Endothelial cell of umbilical vein (primary cell): Measurements from ENCODE around the gene RYR1. TPM values are rescaled to one million over a fixed set of nuclear protein-coding genes. Genes with fewer than 3 reads are reported as not detected.

ENCODE experiments used
- BruUV-seq: library from RNA; stranded (reverse); fragments of 400-500 nt; replicated peaks from 2 replicates; lab custom pipeline; 2021; lab: Mats Ljungman, UMichigan
- CTCF ChIA-PET: fragments of 300-600, 350-600 bp; sonication (Branson Sonifier 250); formaldehyde crosslinking; loops from one replicate; lab custom pipeline; 2021; ENCODE audit warnings: antibody characterized with exemption, inconsistent platforms; lab: Charles Lee
- POLR2A ChIA-PET: fragments of 300-600, 350-600 bp; sonication (Branson Sonifier 250); formaldehyde crosslinking; loops from one replicate; lab custom pipeline; 2021; ENCODE audit warnings: antibody characterized with exemption, inconsistent platforms; lab: Charles Lee
- DNase-seq: peaks from one replicate; pipeline ENCODE4 v3.0.0-alpha.2; 2011; ENCODE audit warnings: low read depth, low spot score
- FAIRE-seq: peaks from 2 replicates; lab custom pipeline; 2011; peaks lifted over from hg19 to GRCh38; lab: Jason Lieb, UNC
- H2AFZ ChIP-seq: 2 replicates; pipeline ENCODE4 v1.6.0; 2012; ENCODE audit warnings: low read depth, low read length, control low read depth, inconsistent platforms
- H3K27ac ChIP-seq: 2 replicates; pipeline ENCODE4 v1.5.1; 2011; ENCODE audit warnings: low read depth, mild to moderate bottlenecking, control low read depth, low read length, moderate library complexity; ENCODE audit not compliant: insufficient read depth
- H3K27me3 ChIP-seq, 2 experiments: 2 replicates each; pipeline versions ENCODE4 v1.6.0 to v1.6.1; 2011; ENCODE audit warnings: low read length in 2 of 2, mixed read lengths in 1 of 2; ENCODE audit not compliant: control insufficient read depth in 2 of 2, insufficient read depth in 2 of 2
- H3K36me3 ChIP-seq, 2 experiments: 2 replicates in 1 of 2; 3 replicates in 1 of 2; pipeline ENCODE4 v1.5.1; 2011; ENCODE audit warnings: low read length in 2 of 2, mild to moderate bottlenecking in 1 of 2, moderate library complexity in 1 of 2; ENCODE audit not compliant: control insufficient read depth in 2 of 2, insufficient read depth in 2 of 2; ENCODE audit errors: extremely low read depth in 1 of 2
- H3K4me1 ChIP-seq: 3 replicates; pipeline ENCODE4 v1.5.1; 2011; ENCODE audit warnings: mild to moderate bottlenecking, low read length; ENCODE audit not compliant: control insufficient read depth, insufficient read depth; ENCODE audit errors: extremely low read depth
- H3K4me2 ChIP-seq: 2 replicates; pipeline ENCODE4 v1.6.1; 2011; ENCODE audit warnings: low read length, control low read depth, mixed read lengths; ENCODE audit not compliant: insufficient read depth
- H3K4me3 ChIP-seq, 3 experiments: fragments of 200-600 bp in 1 of 3; sonication (generic), shearing (Covaris generic) in 1 of 3; replicated peaks in 1 of 3; 2 replicates each; pipeline ENCODE4 v1.5.1; 2011 to 2016; ENCODE audit warnings: control low read depth in 3 of 3, low read length in 3 of 3, mild to moderate bottlenecking in 2 of 3, inconsistent platforms in 1 of 3, low read depth in 1 of 3, moderate library complexity in 1 of 3; ENCODE audit not compliant: insufficient read depth in 1 of 3
- H3K79me2 ChIP-seq: 2 replicates; pipeline ENCODE4 v1.6.0; 2012; ENCODE audit warnings: low read length, inconsistent platforms; ENCODE audit not compliant: control insufficient read depth, insufficient read depth
- H3K9ac ChIP-seq: replicated peaks from 2 replicates; pipeline ENCODE3; 2011; ENCODE audit warnings: low read length, control low read depth; ENCODE audit not compliant: insufficient read depth; ENCODE audit errors: extremely low read depth
- H3K9me1 ChIP-seq: replicated peaks from 3 replicates; pipeline ENCODE4 v1.6.0; 2011; ENCODE audit warnings: mild to moderate bottlenecking, low read length; ENCODE audit not compliant: control insufficient read depth, insufficient read depth; ENCODE audit errors: extremely low read depth
- H3K9me3 ChIP-seq: replicated peaks from 2 replicates; pipeline ENCODE4 v1.5.1; 2012; ENCODE audit warnings: low read length, inconsistent platforms; ENCODE audit not compliant: control insufficient read depth, insufficient read depth
- H4K20me1 ChIP-seq: replicated peaks from 2 replicates; pipeline ENCODE3; 2011; ENCODE audit warnings: mild to moderate bottlenecking, low read length; ENCODE audit not compliant: control insufficient read depth, insufficient read depth; ENCODE audit errors: extremely low read depth
- EZH2 ChIP-seq: IDR thresholded peaks from 2 replicates; pipeline ENCODE4 v1.6.1; 2012; ENCODE audit warnings: borderline replicate concordance, low read depth, mild to moderate bottlenecking, moderate library complexity, low read length, inconsistent platforms; ENCODE audit not compliant: severe bottlenecking
- FOS ChIP-seq: IDR thresholded peaks from 2 replicates; pipeline ENCODE4 v1.6.1; 2011; ENCODE audit warnings: mild to moderate bottlenecking, low read length, moderate library complexity, borderline replicate concordance; ENCODE audit not compliant: insufficient read depth
- GATA2 ChIP-seq: IDR thresholded peaks from 2 replicates; pipeline ENCODE4 v1.7.0; 2011; ENCODE audit warnings: low read depth, mild to moderate bottlenecking, moderate library complexity, mixed read lengths, low read length; ENCODE audit not compliant: insufficient read length, insufficient read depth
- JUN ChIP-seq: IDR thresholded peaks from 2 replicates; pipeline ENCODE4 v1.6.1; 2011; ENCODE audit warnings: borderline replicate concordance, low read depth; ENCODE audit not compliant: insufficient read length, insufficient read depth
- MAX ChIP-seq: IDR thresholded peaks from 2 replicates; pipeline ENCODE4 v1.6.1; 2011; ENCODE audit not compliant: insufficient read depth, insufficient read length
- MYC ChIP-seq: IDR thresholded peaks from one replicate; pipeline ENCODE4 v1.6.1; 2011; ENCODE audit warnings: mild to moderate bottlenecking, low read depth, low read length
- POLR2A ChIP-seq: IDR thresholded peaks from 2 replicates; pipeline ENCODE4 v1.6.1; 2012; ENCODE audit warnings: low read depth, mild to moderate bottlenecking, control low read depth, low read length
- POLR2AphosphoS5 ChIP-seq: IDR thresholded peaks from 2 replicates; pipeline ENCODE4 v1.6.1; 2012; ENCODE audit warnings: low read depth, mild to moderate bottlenecking, control low read depth, low read length, moderate library complexity; ENCODE audit not compliant: insufficient read depth
- dilution Hi-C: fragments of 300-500 bp; cut with MboI; formaldehyde crosslinking; loops from one replicate; pipeline ENCODE4 v1.15.0; 2019; ENCODE audit warnings: low sequenced_read_pairs; ENCODE audit not compliant: extremely low pct_ligation_motif_present
- intact Hi-C: fragments of 100-400 bp; cut with micrococcal nuclease; formaldehyde crosslinking; loops from one replicate; pipeline ENCODE4 v1.10.0; 2022
- polyA plus RNA-seq, 4 experiments: library from polyadenylated mRNA; depleted of rRNA in 3 of 4; stranded (reverse) in 3 of 4; unstranded in 1 of 4; fragments of >200 nt; gene quantifications; 2 replicates each; pipeline versions ENCODE4 v1.2.1 to v1.2.3, GENCODE V29; 2011 to 2012; ENCODE audit warnings: missing spikeins in 1 of 4
- total RNA-seq: library from RNA; stranded (reverse); gene quantifications from 2 replicates; pipeline ENCODE4 v1.2.3, GENCODE V29; 2021
- TF ChIP-seq, protein P1 (sequence below), 2 donors: IDR thresholded peaks; 1 replicate in 1 of 2; 2 replicates in 1 of 2; pipeline ENCODE4 v1.5.1; 2011; ENCODE audit warnings: low read length in 2 of 2, mild to moderate bottlenecking in 2 of 2, moderate library complexity in 2 of 2, control low read depth in 1 of 2, inconsistent platforms in 1 of 2, low read depth in 1 of 2; ENCODE audit not compliant: insufficient read depth in 1 of 2; ENCODE audit errors: extremely low read depth in 1 of 2

Gene RYR1
- total and polyA plus RNA-seq, 2 donors (not counting 3 experiments of a cell fraction or from before 2014, with no cell fraction given): under 0.01 to 0.02 TPM

DNA sequence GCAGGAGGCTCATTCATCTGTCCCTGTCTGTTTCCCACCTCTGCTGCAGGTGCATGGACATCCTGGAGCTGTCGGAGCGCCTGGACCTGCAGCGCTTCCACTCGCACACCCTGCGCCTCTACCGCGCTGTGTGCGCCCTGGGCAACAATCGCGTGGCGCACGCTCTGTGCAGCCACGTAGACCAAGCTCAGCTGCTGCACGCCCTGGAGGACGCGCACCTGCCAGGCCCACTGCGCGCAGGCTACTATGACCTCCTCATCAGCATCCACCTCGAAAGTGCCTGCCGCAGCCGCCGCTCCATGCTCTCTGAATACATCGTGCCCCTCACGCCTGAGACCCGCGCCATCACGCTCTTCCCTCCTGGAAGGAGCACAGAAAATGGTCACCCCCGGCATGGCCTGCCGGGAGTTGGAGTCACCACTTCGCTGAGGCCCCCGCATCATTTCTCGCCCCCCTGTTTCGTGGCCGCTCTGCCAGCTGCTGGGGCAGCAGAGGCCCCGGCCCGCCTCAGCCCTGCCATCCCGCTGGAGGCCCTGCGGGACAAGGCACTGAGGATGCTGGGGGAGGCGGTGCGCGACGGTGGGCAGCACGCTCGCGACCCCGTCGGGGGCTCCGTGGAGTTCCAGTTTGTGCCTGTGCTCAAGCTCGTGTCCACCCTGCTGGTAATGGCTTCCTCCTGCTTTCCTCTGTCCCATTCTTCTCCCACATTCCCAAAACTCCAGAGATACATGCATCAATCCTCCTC lies 52.2 kb downstream of the RYR1 start:
- Histone ChIP-seq H3K4me1 (no peaks in the 10 kb centered on the region), H3K4me3 (no peak overlapping the region), H4K20me1 (no peaks in the 10 kb centered on the region), H3K9me3 (no peaks in the 10 kb centered on the region), H2AFZ (no peak overlapping the region), H3K9ac (no peak overlapping the region), H3K9me1 (no peaks in the 10 kb centered on the region), H3K79me2 (no peaks in the 10 kb centered on the region), H3K4me2 (no peak overlapping the region), H3K27ac (no peak overlapping the region), H3K27me3 (no peaks in the 10 kb centered on the region), H3K36me3 (no peaks in the 10 kb centered on the region)
- ChIA-PET CTCF (no interaction called here), POLR2A (no interaction called here)
- dilution Hi-C loops (no loop called here), intact Hi-C loops (no loop called here)
- DNase-seq (no peak), FAIRE-seq (no peak)
- no TSS peak for BruUV-seq
- TF ChIP-seq, protein P1, sequence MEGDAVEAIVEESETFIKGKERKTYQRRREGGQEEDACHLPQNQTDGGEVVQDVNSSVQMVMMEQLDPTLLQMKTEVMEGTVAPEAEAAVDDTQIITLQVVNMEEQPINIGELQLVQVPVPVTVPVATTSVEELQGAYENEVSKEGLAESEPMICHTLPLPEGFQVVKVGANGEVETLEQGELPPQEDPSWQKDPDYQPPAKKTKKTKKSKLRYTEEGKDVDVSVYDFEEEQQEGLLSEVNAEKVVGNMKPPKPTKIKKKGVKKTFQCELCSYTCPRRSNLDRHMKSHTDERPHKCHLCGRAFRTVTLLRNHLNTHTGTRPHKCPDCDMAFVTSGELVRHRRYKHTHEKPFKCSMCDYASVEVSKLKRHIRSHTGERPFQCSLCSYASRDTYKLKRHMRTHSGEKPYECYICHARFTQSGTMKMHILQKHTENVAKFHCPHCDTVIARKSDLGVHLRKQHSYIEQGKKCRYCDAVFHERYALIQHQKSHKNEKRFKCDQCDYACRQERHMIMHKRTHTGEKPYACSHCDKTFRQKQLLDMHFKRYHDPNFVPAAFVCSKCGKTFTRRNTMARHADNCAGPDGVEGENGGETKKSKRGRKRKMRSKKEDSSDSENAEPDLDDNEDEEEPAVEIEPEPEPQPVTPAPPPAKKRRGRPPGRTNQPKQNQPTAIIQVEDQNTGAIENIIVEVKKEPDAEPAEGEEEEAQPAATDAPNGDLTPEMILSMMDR (IDR thresholded peaks at IDR 0.05; ENCODE audit: extremely low read depth in 1 of 2, insufficient read depth in 1 of 2, low read depth in 1 of 2, low read length in 2 of 2): no peak
- TF ChIP-seq GATA2 (no peak), MAX (no peak), MYC (no peak), FOS (no peak), EZH2 (no peak), JUN (no peak), POLR2AphosphoS5 (no peak), POLR2A (no peak)
